GM18907 (cell line): ENCODE results near the gene NPBWR2.

Experiments
- ATAC-seq: cut with Tn5 transposase; IDR thresholded peaks from one replicate; pipeline ENCODE4 v1.9.1; 2021; ENCODE audit warnings: mild to moderate bottlenecking, moderate library complexity; ENCODE audit not compliant: unreplicated experiment

Gene NPBWR2

DNA sequence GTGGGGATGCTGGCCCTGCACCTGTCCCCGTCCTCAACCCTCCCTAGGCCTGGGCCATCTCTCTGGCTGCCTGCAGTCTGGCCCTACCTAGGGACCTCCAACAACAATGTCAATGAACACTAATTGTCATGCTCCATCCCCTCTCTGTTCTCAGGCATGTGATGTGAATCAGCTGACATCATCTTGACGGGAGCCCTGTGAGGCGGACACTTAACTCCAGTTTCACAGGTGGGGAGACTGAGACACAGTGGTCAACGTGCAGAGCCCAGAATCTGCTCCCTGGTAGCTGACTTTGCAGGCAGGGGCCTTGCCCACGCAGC is 45.1 kb downstream of the NPBWR2 start:
- no peak for ATAC-seq

DNA sequence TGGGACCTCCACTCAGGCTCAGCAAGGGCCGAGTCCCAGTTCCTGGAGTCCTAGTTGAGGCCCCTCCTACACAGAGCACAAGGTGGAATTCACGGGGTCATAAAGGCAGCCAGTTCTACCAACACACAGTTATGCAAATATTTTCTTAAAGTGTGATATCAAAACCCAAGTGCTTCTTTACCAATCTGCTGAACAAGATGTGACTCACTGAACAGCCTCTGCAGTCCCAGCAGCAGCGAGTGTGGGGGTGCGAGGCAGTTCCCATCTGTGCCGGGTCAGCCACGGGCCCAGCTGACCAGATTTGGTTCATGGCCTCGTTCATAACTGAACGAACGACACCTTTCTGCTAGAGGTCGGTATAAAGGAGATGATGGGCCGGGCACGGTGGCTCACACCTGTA is 48.8 kb downstream of the NPBWR2 start:
- no peak for ATAC-seq

DNA sequence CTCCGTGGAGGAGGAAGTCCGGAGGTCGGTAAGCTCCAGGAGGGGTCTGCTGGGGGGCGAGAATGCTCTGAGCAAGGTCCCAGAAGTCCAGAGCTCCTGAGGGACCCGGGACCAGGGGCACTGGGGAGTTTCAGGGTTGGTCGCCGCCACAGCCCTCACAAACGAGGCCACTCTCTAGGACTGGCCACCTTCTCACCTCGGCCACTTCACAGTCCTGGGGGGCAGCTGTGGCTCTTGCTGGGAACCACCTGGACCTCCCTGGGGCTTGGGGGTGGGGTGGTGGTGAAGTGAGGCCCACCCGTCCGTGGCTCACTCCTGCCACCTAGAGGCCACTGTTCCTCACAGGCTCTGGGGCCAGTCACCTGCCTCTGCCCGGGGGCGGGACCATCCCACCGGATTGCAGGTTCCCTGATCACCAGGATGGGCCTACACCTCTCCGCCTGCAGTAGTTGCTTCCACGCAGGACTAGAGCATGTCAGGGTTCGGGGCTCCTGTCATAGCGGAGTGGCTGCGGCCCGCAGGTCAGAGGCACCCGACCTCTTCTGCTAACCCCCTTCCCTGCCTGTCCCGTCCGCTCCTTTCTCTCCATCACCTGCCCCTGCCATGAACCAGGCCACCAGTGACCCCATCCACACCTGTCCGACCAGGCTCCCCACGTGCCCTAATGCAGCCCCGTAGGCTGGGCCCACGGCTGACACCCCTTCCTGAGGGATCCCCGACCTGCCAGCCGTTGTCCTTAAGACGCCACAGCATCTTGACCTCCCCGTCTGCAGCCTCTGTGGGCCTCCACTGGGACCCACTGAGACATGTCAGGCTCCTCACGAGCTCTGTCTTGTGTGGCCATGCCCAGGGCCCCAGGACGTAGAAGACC is 49.5 kb downstream of the NPBWR2 start:
- ATAC-seq: peak; percentile 44

DNA sequence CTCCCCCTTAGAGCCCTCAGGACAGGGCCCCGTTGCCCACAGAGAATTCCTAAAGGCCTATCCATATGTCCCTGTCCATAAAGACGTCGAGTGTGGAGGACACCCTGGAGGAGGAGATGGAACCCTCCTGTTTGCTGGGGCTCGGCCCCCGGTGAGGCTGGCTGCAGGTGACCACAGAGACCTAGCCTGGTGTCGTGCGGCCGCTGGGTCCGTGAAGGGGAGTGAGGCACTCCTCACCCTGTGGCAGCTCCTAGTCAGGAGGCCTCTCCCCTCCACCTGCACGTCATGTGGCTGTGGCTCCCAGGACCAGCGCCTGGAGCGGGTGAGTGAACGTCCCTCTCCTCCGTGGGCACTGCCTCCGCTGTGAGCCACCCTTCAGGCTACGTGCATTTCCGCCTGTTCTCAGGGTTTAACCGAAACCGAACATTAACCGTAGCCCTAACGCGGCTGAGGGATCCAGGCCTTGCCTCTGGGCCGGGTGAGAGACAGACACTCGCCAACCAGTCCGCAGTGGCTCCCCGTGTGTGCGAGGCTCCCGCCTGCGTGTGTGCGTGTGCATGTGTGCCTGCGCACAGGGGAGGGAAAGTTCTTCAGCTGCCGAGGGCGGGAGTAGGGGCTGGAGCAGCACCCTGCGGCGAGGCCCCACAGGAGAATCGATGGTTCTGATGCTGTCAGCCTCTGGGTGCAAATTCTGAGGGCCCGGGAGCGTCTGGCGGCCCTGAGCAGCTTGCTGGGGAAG is 50.3 kb downstream of the NPBWR2 start:
- ATAC-seq: no peak

DNA sequence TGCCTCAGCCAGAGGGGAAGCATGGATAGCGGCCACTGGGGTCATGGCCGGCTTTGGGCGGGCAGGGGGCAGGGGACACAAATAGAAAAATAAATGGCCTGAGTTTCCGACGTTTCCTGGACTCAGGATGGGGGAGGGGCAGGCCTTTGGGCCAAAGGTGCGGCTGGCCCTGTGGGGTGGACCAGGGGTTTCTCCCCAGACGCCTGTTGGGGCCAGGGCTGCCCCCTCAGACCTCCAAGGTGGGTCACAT is 50.8 kb downstream of the NPBWR2 start:
- no peak for ATAC-seq

DNA sequence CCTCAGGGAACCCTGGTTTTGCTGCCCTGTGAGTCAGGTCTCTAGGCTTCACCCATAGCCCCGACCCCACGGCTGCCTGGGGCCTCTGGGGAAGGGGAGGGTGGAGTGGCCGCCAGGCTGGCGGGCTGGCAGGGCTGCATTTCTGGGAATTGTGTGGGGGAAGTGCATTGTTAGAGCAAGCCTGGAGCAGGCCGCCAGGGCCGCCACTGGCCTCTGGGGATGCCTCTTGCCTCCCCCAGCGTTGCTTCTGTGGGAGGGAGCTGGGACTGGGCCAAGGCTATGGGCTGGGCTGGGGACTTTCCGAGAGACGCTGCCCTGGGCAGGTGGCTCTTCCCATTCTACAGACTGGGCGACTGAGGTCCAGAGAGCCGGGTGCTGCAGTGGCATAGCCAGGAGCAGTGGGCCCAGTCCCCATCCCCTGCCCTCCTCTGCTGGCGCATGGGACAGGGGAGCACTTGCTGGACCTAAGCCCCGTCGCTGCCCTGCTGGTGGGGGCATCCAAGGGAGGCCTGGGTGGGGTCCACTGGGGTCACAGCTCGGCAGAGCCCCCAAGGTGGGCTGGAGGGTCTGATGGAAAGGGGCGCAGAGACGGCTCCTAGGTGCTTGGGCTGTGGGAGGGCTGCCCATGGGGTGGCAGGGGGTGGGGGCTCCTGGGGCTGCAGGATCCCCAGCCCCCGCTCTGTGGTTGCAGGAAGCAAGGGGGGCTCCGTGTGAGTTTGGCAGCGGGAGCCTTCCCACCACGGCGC is 51.3 kb downstream of the NPBWR2 start:
- ATAC-seq: no peak

DNA sequence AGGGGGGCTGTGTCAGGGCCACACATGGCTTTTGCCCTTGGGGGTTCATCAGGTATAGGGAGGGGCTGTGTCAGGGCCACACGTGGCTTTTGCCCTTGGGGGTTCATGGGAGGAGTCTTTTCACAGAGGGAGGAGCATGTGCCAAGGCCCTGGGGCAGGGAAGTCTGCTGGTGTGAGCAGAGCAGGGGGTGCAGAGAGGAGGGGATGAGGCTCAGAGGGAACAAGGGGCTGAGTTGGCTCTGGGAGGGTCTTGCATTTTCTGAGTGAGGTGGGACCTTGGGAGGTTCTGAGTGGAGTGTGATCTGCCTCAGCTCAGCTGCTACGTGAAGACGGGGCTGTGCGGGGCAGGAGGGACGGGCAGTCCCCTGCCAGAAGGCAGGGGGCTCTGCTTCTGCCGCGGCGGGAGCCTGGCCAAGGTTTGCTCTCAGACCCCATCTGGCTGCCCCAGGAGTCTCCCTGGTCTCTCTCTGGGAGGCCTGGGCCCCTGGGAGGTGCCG is 51.9 kb downstream of the NPBWR2 start:
- ATAC-seq: no peak

DNA sequence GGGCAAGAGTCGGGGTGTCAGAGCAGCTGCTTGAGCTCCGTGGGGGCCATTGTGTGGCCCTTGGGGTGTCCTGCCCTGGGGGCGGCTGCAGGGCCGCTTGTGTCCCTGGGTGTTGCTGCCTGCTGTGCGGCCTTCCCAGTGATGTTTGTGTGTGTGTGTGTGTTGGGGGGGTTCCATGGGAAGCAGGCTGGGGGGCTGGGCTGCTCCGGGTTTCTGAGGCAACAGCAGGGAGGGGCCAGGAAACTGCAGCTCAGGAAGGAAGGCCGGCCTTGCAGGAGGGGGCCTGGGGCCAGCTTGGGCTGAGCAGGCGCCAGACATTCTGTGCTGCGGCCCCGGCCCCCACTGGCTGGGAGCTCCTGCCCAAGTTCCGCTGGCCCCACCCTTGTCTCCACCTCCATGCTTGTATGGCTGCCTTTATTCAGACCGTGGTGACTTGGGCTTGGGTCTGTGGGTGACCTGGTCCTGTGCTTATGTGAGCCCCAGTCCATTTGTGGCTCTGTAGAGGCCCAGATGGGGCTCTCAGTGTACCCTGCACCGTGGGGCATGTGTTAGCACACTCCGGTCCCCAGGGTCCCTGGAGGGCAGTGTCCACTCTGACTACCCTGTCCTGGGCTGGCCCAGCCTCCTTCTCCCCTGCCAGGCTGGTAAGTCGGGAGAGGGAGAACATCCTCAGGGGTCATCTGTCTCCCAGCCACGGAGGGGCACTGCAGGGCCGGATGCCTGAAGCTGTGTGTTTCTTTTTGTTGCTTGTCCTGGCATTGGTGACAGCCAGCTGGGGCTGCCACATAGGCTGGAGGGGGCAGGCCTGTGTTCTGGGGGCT is 53.3 kb downstream of the NPBWR2 start:
- ATAC-seq: no peak
